ENCODE data around the gene PRADC1.

- TF ChIP-seq POLR2A (IDR thresholded peaks at IDR 0.05; ENCODE audit: low read length) (no peak), GATA1 (IDR thresholded peaks at IDR 0.05; ENCODE audit: low read depth, low read length) (no peak)
Measured at GRCh38 chr2:73227086-73227485, 6.0 kb downstream of the PRADC1 start.

All from erythroblast (primary cell).